ENCODE measurements around the gene INPPL1.

INPPL1 gene

GRCh38 chr11:72218251-72218745 lies 6.3 kb upstream of the INPPL1 start:
- ChIA-PET POLR2A (no interaction called here), CTCF (interaction anchor here (1.5 kb wide), 1 partner anchor 8 kb away, joined by 3 read pairs; no protein-coding TSS in a partner anchor)
- TF ChIP-seq CTCF (IDR thresholded peaks at IDR 0.05; ENCODE audit: control extremely low read depth, extremely low read depth, low read depth, missing control alignments), result no peak
- no peak for DNase-seq (ENCODE audit: extremely low spot score)

- TF ChIP-seq CTCF (IDR thresholded peaks at IDR 0.05; ENCODE audit: control extremely low read depth, extremely low read depth, low read depth, missing control alignments), result no peak
- ChIA-PET CTCF (interaction anchor here (3.2 kb wide), 1 partner anchor 16 kb away, joined by 28 read pairs; no protein-coding TSS in a partner anchor), POLR2A (no interaction called here)
- peak; percentile 7 for DNase-seq (ENCODE audit: extremely low spot score)
These were observed 3.7 kb upstream of the INPPL1 start for GRCh38 chr11:72220696-72221363.

- peak; percentile 7 for DNase-seq (ENCODE audit: extremely low spot score)
- TF ChIP-seq CTCF (IDR thresholded peaks at IDR 0.05; ENCODE audit: control extremely low read depth, extremely low read depth, low read depth, missing control alignments), result no peak
- ChIA-PET POLR2A (no interaction called here), CTCF (interaction anchor here (0.7 to 3.2 kb wide), 3 partner anchors 15 to 27 kb away, joined by 3 to 28 read pairs (median 3); no protein-coding TSS in a partner anchor)
These were observed 3.0 kb upstream of the INPPL1 start for GRCh38 chr11:72221386-72222075.

- POLR2A ChIA-PET, result no interaction called here
- peak; percentile 7 for DNase-seq (ENCODE audit: extremely low spot score)
- CTCF ChIA-PET, result interaction anchor here (0.7 to 3.2 kb wide), 5 partner anchors 15 to 78 kb away, joined by 3 to 28 read pairs (median 3); no protein-coding TSS in a partner anchor
- no peak for TF ChIP-seq CTCF (IDR thresholded peaks at IDR 0.05; ENCODE audit: control extremely low read depth, extremely low read depth, low read depth, missing control alignments)
These were observed 2.3 kb upstream of the INPPL1 start for GRCh38 chr11:72222106-72222891.

- POLR2A ChIA-PET, result no interaction called here
These were observed 1.5 kb upstream of the INPPL1 start for GRCh38 chr11:72222907-72223614.

More at GRCh38 chr11:72222907-72223614, 1.5 kb upstream of the INPPL1 start:
- CTCF ChIA-PET, result interaction anchor here (0.8 to 3.2 kb wide), 7 partner anchors 14 to 245 kb away, joined by 3 to 28 read pairs (median 3); no protein-coding TSS in a partner anchor
- DNase-seq (ENCODE audit: extremely low spot score), result peak; percentile 93
- no peak for TF ChIP-seq CTCF (IDR thresholded peaks at IDR 0.05; ENCODE audit: control extremely low read depth, extremely low read depth, low read depth, missing control alignments)

Measured in GM10248 (cell line).